ENCODE results near the gene NLRC5. TPM values are rescaled to one million over a fixed set of nuclear protein-coding genes. Genes with fewer than 3 reads are reported as not detected.
"Not testable (repeated sequence)": the region's sequence is repeated elsewhere in the genome, so short reads cannot be mapped to it uniquely, and the experiment has no call there.

The NLRC5 gene
- total RNA-seq, 4 donors from 2014 or later = 14.9 to 77.0 (median 23.9) TPM

DNA sequence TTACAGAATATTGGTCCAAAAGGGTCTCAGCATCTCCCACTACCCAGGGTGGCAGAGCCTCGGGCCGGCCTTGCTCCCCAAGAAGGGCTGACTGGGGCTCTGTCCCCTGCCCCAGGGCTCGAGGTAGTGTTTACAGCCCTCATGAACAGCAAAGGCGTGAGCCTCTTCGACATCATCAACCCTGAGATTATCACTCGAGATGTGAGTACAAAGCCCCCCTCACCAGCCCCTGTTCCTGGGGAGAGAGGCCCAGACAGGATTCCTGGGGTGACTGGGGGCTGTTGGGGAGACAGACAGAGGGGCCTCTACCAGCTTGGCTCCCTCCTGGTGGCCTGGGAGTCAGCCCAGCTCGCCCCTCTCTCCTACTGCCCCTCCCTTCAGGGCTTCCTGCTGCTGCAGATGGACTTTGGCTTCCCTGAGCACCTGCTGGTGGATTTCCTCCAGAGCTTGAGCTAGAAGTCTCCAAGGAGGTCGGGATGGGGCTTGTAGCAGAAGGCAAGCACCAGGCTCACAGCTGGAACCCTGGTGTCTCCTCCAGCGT, 6.1 kb upstream of the NLRC5 start:
- Histone ChIP-seq H3K27ac (no peak overlapping the region), H3K4me3 (no peak overlapping the region), H3K9me3 (no peaks in the 10 kb centered on the region), H3K27me3 (no peaks in the 10 kb centered on the region), H3K36me3 (no peaks in the 10 kb centered on the region), H3K4me1 (peaks cover 5% of the 10 kb centered on the region in 2 donors)
- DNase-seq = no peak
- no peak for TF ChIP-seq POLR2A (IDR thresholded peaks at IDR 0.05)
- TF ChIP-seq, protein P1, sequence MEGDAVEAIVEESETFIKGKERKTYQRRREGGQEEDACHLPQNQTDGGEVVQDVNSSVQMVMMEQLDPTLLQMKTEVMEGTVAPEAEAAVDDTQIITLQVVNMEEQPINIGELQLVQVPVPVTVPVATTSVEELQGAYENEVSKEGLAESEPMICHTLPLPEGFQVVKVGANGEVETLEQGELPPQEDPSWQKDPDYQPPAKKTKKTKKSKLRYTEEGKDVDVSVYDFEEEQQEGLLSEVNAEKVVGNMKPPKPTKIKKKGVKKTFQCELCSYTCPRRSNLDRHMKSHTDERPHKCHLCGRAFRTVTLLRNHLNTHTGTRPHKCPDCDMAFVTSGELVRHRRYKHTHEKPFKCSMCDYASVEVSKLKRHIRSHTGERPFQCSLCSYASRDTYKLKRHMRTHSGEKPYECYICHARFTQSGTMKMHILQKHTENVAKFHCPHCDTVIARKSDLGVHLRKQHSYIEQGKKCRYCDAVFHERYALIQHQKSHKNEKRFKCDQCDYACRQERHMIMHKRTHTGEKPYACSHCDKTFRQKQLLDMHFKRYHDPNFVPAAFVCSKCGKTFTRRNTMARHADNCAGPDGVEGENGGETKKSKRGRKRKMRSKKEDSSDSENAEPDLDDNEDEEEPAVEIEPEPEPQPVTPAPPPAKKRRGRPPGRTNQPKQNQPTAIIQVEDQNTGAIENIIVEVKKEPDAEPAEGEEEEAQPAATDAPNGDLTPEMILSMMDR (IDR thresholded peaks at IDR 0.05) = no peak
- intact Hi-C loops (cut with DNase I; ENCODE audit: low total_unique reads) = no loop called here

DNA sequence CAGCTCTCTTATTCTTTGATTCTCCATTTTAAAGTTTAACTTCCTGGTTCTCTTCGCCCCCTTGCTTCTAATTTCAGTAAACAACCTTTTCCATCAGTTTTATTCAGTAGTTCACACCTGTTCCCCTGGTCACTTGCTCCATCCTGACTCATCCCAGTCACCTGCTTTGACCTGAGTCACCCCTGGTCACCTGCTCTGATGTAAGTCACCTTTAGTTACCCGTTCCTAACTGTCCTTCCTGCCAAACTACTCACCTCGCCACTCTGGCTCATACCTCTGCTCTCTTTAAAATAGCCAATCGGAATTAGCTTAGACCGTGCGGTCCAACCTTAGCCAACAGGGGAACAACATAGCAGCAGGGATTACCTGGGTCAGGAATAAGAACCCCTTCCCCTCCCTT, 4.7 kb upstream of the NLRC5 start:
- Histone ChIP-seq H3K27me3 (no peaks in the 10 kb centered on the region), H3K27ac (peak overlapping the region; percentile 76 to 77), H3K4me1 (peaks cover 5% of the 10 kb centered on the region in 2 donors), H3K9me3 (no peaks in the 10 kb centered on the region), H3K4me3 (no peak overlapping the region), H3K36me3 (no peaks in the 10 kb centered on the region)
- TF ChIP-seq, protein P1 (IDR thresholded peaks at IDR 0.05) = no peak
- no peak for TF ChIP-seq POLR2A (IDR thresholded peaks at IDR 0.05)
- intact Hi-C loops (cut with DNase I; ENCODE audit: low total_unique reads) = no loop called here
- DNase-seq = no peak

DNA sequence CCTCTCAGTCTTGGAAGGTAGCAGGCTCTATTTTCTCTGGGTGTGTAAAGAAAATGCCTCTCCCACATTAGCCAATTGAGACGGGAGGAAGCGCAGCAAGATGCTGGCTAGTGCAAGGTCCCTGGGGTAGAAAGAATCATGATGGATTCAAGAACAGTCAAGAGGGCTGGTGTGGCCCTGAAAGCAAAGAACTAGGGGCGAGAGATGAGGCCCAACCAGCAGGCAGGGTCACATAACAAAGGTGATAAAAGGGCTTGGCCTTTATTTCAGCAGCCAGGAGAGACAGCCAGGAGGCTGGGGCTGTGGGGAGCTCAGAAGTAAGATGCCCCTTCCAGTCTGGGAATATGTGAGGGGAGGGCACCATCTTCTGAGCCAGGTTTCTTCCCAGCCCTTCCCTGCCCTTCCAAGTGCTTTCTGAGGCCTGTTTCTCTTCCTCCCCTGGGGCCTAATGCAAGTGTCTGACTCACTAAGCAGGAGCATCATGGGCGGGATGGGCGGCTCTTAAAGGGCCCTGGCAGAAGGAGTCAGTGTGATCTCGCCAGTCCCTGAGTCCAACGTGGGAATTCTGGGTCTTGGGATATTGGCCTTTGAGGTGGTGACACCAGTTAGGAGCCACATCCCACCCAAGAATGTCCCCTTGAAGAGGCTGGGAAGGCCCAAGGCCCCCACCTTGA, 3.9 kb upstream of the NLRC5 start:
- H3K4me3 ChIP-seq = no peak overlapping the region
- peak in 1 of 2 donors; percentile 18 for TF ChIP-seq POLR2A (IDR thresholded peaks at IDR 0.05)
- TF ChIP-seq, protein P1 (IDR thresholded peaks at IDR 0.05) = no peak
- DNase-seq = peak; percentile 54 to 80
- peaks cover 5% of the 10 kb centered on the region in 2 donors for H3K4me1 ChIP-seq
- peak overlapping the region; percentile 76 to 77 for H3K27ac ChIP-seq
- H3K27me3 ChIP-seq = no peaks in the 10 kb centered on the region
- intact Hi-C loops (cut with DNase I; ENCODE audit: low total_unique reads) = no loop called here
- no peaks in the 10 kb centered on the region for H3K36me3 ChIP-seq
- no peaks in the 10 kb centered on the region for H3K9me3 ChIP-seq

DNA sequence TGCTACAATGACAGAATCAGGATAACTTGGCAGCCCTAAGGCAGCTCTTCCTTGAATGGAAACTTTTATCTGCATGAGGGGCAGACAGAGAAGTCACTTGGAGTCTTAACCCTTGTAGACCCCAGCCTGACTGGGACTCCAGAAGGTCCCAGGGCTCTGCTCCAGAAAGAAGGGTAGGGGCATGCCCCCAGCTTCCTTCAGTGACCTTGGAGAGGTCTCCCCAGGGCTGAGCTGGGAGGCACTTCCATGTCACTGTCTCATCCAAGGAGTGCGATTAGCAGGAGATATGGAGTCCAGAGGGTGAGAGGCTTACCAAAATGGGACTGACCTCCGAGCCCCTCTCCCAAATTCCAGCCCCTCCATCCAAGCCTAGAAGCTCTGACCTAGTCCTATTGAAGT, 3.4 kb upstream of the NLRC5 start:
- TF ChIP-seq, protein P1 (IDR thresholded peaks at IDR 0.05) = no peak
- no peak for TF ChIP-seq POLR2A (IDR thresholded peaks at IDR 0.05)
- intact Hi-C loops (cut with DNase I; ENCODE audit: low total_unique reads) = no loop called here
- no peak for DNase-seq
- Histone ChIP-seq H3K27me3 (no peaks in the 10 kb centered on the region), H3K9me3 (no peaks in the 10 kb centered on the region), H3K36me3 (no peaks in the 10 kb centered on the region), H3K4me1 (peaks cover 5% of the 10 kb centered on the region in 2 donors), H3K4me3 (no peak overlapping the region), H3K27ac (peak overlapping the region; percentile 76 to 77)

DNA sequence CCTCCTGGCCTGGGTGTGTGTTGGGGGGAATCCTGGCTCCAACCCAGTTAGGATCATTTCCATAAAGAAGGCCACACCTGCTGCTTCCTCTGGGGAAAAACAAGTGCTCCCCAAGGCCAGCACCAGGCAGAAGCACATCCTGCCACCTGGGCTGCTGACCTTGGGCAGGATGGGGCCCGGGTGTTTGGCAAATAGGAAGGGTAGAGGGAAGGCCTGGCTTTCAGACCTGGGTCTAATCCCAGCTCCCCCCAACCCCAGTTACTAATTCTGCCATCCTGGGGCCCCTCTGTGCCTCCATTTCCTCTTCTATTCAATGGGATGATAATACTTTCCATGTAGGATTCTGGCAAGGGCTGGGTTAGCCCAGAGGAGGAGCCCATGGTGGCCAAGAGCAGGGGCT, 3.0 kb upstream of the NLRC5 start:
- intact Hi-C loops (cut with DNase I; ENCODE audit: low total_unique reads) = no loop called here
- H3K27ac ChIP-seq = peak overlapping the region; percentile 76 to 77

DNA sequence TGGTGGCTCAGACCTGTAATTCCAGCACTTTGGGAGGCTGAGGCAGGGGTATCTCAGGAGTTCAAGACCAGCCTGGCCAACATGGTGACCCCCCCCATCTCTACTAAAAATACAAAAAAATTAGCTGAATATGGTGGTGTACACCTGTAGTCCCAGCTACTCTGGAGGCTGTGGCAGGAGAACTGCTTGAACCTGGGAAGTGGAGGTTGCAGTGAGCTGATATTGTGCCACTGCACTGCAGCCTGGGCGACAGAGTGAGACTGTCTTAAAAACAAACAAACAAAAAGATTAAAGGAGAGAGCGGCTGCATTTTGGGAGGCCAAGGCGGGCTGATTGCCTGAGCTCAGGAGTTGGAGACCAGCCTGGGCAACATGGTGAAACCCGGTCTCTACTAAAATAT, 2.4 kb upstream of the NLRC5 start:
- peak overlapping the region; percentile 76 to 77 for H3K27ac ChIP-seq
- H3K27me3 ChIP-seq; intact Hi-C loops (cut with DNase I; ENCODE audit: low total_unique reads); H3K4me3 ChIP-seq; H3K36me3 ChIP-seq; H3K4me1 ChIP-seq; H3K9me3 ChIP-seq; DNase-seq: not testable (repeated sequence)

More for the DNA sequence above, 3.0 kb upstream of the NLRC5 start:
- no peak overlapping the region for H3K4me3 ChIP-seq
- H3K36me3 ChIP-seq = no peaks in the 10 kb centered on the region
- H3K27me3 ChIP-seq = no peaks in the 10 kb centered on the region
- H3K9me3 ChIP-seq = no peaks in the 10 kb centered on the region
- H3K4me1 ChIP-seq = peaks cover 5% of the 10 kb centered on the region in 2 donors
- no peak for DNase-seq
- TF ChIP-seq POLR2A (IDR thresholded peaks at IDR 0.05) = no peak
- TF ChIP-seq, protein P1 (IDR thresholded peaks at IDR 0.05) = no peak
